ENCODE results near the gene RABGAP1L.
"Not testable (repeated sequence)": the region's sequence is repeated elsewhere in the genome, so short reads cannot be mapped to it uniquely, and the experiment has no call there.

DNA sequence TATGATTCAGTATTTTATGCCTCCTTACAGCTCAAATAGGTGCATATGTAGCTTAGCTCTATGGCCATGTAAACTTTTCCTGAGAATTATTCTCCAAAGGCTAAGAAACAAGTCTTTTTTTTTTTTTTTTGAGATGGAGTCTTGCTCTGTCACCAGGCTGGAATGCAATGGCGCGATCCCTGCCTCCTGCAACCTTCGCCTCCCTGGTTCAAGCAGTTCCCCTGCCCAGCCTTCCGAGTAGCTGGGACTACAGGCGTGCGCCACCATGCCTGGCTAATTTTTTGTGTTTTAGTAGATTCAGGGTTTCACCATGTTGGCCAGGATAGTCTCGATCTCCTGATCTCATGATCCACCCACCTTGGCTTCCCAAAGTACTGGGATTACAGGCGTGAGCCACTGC lies 657.3 kb downstream of the RABGAP1L start:
- TF ChIP-seq, protein P1, sequence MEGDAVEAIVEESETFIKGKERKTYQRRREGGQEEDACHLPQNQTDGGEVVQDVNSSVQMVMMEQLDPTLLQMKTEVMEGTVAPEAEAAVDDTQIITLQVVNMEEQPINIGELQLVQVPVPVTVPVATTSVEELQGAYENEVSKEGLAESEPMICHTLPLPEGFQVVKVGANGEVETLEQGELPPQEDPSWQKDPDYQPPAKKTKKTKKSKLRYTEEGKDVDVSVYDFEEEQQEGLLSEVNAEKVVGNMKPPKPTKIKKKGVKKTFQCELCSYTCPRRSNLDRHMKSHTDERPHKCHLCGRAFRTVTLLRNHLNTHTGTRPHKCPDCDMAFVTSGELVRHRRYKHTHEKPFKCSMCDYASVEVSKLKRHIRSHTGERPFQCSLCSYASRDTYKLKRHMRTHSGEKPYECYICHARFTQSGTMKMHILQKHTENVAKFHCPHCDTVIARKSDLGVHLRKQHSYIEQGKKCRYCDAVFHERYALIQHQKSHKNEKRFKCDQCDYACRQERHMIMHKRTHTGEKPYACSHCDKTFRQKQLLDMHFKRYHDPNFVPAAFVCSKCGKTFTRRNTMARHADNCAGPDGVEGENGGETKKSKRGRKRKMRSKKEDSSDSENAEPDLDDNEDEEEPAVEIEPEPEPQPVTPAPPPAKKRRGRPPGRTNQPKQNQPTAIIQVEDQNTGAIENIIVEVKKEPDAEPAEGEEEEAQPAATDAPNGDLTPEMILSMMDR (IDR thresholded peaks at IDR 0.05), result not testable (repeated sequence)
- not testable (repeated sequence) for TF ChIP-seq EP300, POLR2A (IDR thresholded peaks at IDR 0.05)
